NCI-H510A treated with DMSO at 0.1 percent for 48 hours (cell line): ENCODE data around the gene MAML1.

Experiments used
- DNase-seq: peaks from one replicate; lab custom pipeline; 2025; lab: John Stamatoyannopoulos, UW

The MAML1 gene

DNA sequence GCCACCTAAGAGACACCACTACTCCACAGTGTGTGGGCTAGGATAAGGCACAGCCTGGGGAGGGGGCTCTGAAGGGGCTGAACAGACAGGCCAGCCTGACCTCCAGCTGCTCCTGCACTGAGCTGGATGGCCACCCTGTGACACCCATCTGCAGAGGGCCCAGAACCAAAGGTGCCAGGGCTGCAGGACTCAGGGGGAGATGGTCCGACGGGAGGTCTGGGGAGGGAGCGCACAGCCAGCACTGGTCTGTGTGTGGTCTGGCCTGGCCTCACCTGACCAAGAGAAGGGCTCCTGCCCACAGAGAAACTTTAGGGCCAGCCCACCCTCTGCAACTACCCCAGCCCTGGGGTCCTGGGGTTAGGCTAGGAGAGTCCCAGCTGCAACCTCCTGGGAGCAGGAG lies 62.0 kb downstream of the MAML1 start:
- DNase-seq, result no peak

GRCh38 chr5:179795049-179795862 lies 62.6 kb downstream of the MAML1 start:
- peak; percentile 47 for DNase-seq

GRCh38 chr5:179795863-179796833 lies 63.5 kb downstream of the MAML1 start:
- peak; percentile 59 for DNase-seq

- DNase-seq, result no peak
Observed at GRCh38 chr5:179796877-179797608, 64.4 kb downstream of the MAML1 start.

DNA sequence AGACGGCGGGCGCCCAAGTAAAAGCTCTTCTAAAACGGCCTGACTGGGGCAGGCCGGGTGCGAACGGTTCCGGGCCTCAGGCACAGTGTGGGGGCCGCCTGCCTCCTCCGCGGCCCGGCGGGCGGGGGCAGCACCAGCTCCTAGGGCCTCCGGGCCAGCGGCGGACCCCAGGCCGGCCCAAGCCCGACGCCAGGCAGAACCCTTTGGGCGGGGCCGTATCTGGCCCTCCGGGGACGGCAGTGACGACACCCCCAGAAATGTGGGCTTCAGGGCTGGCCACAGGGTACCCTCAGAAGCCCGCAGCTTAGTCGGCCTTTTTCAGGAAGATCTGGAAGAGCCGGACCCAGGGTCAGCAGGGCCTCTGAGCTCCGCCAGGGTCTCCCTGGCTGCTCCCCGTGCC lies 65.1 kb downstream of the MAML1 start:
- no peak for DNase-seq

DNA sequence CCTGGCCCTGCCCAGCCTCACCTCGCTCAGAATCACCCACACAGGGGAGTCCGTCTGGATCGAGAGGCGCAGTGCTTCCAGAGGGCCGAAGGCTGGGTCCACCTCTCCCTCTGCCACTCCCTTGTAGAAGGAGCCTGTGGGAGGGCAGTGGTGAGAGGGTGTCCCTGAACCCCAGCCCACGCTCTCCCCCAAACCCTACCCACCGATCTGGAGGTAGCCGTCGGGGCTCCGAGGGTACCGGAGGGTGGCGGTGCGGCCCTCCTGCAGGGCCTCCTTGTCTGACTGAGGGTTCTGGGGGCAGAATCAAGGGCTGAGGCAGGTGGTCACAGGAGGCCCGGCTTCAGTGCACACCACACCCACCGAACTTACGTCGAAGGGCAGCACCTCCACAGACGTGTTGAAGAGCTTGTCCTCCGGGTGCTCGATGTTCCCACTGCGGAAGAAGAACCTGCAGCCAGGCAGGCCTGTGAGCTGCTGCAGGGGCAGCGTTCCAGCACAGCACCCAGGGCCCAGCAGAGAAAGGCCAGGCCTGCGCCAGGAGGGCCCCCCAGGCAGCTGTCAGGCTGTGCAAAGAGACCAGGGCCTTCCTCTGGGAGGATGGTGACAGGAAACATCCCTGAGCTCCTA lies 65.6 kb downstream of the MAML1 start:
- no peak for DNase-seq

GRCh38 chr5:179798771-179799643 lies 66.4 kb downstream of the MAML1 start:
- no peak for DNase-seq

DNA sequence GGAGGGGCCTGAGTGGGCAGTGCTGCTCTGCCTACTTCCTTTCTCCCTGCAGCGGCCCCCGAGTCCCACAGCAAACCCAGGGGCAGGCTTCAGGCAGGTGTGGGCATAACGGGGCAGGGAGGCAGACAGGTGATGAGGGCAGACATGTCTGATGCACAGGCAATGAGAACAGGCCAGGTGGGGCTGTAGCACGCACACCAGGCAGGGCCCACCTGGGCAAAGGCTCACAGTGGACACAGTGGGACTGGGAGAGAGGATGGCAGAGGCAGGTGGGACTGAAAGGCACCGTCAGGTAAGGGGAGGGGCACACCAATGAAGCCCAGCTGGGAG lies 67.0 kb downstream of the MAML1 start:
- DNase-seq, result no peak

DNA sequence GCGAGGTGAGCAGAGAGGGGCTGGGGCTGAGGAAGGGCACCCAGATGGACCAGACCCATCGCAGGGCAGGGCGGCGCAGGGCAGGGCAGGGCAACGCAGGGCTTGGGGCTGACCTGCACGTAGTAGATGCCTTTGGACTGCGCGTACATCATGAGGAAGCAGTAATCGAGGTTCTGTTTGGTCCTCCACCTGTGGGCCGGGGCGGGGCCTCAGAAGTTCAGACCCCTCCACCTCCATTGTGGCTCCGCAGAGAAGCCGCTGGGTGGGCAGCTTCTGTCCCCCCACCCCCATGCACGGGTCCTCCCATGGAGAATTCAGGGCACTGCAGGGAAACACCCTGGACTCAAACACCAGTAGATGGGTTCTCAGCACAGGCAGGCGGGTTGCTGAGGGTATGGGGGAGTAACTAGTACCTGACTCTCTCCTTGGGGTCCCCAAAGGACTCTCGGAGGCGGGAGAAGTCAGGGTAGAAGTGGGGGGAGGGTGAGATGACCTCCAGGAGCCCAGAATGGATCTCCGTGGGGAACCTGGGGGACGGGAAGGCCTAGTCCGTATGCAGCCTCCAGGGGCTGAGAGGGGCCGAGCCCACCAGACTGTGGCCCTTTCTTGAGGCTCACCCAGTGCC lies 67.6 kb downstream of the MAML1 start:
- no peak for DNase-seq

DNA sequence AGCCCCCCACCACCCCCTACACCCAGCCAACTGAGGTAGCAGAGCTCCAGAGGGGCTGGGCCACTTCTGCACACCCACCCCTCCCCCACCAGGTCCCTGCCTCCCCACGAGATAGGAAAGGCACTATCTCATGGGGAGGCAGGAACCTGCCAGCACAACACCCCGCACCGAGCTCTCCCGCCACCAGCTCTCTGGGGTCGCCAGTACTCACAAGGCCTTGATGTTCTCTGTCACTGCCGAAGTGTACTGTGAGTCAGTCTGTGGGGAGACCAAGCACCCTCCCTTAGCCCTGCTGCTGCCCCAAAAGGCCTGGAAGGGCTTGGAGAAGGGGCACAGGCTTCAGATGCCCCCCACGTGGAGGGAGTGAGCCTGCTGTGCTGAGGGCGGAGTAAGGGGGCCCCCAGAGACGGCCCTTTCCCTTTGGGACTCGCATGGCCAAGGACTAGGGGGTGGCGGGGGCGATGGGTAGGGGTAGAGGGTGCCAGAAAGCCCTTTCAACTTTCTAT lies 68.1 kb downstream of the MAML1 start:
- DNase-seq, result no peak

DNA sequence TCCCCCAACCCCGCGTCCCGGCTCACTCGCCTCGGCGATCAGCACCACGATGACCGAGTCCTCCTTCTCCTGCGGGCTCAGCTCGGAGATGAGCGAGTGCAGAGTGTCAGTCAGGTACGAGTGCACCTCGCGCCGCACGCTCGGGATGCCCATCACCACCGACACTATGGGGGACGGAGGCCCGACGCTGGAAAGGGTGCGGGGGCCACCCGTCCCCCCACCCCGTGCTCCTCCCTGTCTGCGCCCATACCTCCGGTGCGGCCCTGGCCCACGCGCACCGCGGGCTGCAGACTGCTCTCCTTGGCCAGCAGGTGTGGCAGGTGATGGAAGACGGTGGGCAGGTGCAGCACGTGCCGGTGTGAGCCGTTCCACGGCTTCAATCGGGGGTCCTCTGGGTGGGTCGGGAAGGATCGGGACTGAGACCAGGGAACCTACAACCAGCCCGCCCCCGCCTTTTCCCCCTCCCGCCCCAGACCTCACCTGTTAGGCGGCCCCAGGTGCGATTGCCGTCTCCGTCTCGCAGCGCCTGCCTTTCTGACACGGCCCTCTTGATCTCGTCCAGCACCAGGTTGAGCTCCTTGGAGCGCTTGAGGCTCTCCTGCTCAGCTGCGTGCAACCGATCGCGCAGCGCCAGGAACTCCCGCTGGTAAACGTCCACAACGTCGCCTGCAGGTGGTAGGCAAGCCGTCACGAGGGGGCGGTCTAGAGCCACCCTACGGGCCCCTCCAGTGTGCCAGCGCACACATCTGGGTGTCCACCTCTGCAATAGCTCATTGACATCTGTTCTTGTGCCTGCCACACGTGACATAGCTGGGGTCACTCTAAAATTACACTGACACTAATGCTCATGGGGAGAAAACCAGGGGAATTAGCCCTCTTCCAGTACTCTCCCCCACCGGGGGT lies 68.9 kb downstream of the MAML1 start:
- peak; percentile 9 for DNase-seq

DNA sequence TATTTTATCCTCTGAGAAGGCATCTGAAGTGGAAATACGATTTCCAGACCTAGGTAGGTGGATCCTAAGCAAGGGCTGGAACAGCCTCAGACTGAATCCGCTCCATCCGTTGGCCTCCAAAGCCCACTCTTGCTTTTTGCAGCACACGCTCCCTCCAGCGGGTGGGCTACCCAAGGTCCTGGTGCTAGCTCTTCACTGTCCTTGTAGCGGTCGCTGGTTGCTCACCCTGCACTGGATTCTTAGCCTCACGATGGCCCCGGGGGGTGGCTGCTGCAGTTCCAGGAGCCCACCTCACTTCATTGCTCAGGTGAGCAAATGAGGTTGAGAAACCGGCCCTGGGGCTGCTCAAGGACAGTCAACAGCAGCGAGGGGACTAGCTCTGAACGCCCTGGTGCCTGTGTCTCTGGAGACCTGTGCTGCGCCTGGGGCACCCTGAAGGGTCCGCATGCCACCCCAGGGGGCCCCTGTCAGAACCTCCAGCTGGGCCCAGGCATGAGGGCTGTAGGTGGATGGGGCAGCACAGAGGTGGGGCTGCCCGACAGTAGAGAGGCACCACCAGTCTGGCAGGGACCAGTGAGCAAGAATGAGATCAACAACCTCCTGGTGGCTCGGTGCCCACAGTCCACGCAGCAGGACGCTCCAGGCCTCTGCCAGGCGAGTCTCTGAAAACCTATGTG lies 69.7 kb downstream of the MAML1 start:
- no peak for DNase-seq

GRCh38 chr5:179802950-179803562 lies 70.4 kb downstream of the MAML1 start:
- DNase-seq, result peak; percentile 57

GRCh38 chr5:179803651-179804554 lies 71.3 kb downstream of the MAML1 start:
- no peak for DNase-seq

DNA sequence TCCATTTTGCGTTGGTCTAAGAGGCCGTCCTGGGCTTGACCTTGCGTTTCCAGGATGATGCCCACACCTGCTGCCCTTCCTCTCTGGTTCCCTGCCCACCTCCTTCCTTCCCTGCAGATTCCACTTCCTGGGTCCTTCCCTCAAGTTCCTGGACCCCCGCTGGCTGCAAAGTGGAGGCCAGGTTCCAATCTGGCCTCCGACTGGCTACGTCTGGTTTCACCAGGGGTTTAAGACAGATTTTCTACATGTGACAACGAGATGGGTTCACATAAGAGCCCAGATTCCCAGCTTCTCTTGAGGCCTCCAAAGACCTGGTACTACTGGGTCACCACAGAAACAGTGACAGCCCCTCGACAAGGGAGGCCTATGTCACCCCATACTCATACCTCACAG lies 71.9 kb downstream of the MAML1 start:
- no peak for DNase-seq

DNA sequence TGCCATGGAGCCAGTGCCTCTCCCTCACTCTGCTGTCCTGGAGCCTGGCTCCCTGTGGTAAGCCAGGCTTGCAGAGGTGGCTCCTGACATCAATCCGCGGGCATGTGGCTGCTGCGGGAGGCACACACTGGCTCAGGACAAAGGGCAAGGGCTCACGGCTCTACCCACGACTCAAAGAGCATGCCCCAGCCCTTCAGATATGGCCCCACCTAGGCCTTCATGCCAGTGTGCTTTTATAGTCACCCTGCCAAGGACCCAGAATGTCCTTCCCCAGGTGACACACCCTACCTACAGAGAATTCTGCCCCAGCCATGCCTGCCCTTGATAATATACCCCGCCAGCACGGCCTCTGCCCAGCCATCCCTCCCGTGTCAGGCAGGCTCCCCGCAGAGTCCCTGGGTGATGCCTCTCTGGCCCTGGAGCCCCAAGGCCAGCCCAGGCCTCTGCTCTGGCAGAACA lies 72.5 kb downstream of the MAML1 start:
- no peak for DNase-seq
